ENCODE data around the gene TMPRSS13.

TMPRSS13 gene

GRCh38 chr11:117921456-117921855 is 7.7 kb downstream of the TMPRSS13 start:
- no peak for TF ChIP-seq FOXP2 (optimal IDR thresholded peaks at IDR 0.05; ENCODE audit: borderline replicate concordance, extremely low read depth, extremely low read length, insufficient read depth)
- TF ChIP-seq REST (IDR thresholded peaks at IDR 0.05; ENCODE audit: insufficient read depth in 1 of 2, low read depth in 2 of 2, low read length in 2 of 2), result no peak
- TF ChIP-seq SIN3A (IDR thresholded peaks at IDR 0.05; ENCODE audit: borderline replicate concordance, insufficient read depth, low read length), result no peak
- TF ChIP-seq TAF1 (IDR thresholded peaks at IDR 0.05; ENCODE audit: borderline replicate concordance, insufficient read depth, low read length), result no peak
- no peak for TF ChIP-seq POLR2AphosphoS5 (IDR thresholded peaks at IDR 0.05; ENCODE audit: low read depth, low read length)

DNA sequence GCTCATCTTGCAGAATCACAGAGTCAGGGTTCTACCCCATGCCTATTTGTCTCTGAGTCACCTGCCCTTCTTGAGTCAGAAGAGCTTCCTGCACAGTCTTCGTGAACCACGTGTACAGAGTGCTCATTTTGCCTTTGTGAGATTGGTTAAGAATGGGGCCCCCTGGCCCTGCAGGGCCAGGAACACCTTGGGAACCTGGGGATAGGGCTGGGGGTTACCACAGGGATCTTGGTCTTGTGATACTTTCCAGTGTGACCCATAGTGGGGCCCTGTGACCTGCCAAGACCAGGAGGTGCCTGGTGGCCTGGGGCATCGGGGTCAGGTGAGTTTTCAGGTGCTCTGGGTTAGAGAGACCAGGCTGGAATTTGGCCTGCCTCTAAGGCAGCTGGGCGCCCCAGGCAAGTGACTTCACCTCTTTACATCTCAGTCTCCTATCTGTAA is 9.4 kb downstream of the TMPRSS13 start:
- no peak for TF ChIP-seq FOXP2 (optimal IDR thresholded peaks at IDR 0.05; ENCODE audit: borderline replicate concordance, extremely low read depth, extremely low read length, insufficient read depth)
- TF ChIP-seq SIN3A (IDR thresholded peaks at IDR 0.05; ENCODE audit: borderline replicate concordance, insufficient read depth, low read length), result no peak
- no peak for TF ChIP-seq REST (IDR thresholded peaks at IDR 0.05; ENCODE audit: insufficient read depth in 1 of 2, low read depth in 2 of 2, low read length in 2 of 2)

DNA sequence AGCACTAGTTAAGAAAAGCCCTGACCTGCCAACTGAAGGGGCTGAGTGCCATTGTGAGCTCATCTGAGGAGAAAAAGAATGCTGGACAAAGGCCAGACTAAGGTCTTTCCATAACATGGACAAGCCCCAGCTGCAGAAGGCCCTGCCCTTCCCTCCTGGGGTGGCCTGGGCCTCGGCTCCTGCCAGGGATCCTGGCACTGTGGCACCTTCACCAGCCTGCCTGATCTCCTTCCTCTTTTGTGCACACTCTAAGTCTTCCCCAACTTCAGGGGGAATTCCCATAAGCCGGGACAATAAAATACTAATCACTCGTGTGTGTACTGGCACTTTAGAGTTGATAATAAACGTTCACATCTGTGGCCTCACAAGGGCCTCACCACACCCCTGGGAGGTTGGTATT is 9.9 kb downstream of the TMPRSS13 start:
- TF ChIP-seq FOXP2 (optimal IDR thresholded peaks at IDR 0.05; ENCODE audit: borderline replicate concordance, extremely low read depth, extremely low read length, insufficient read depth) (no peak), SIN3A (IDR thresholded peaks at IDR 0.05; ENCODE audit: borderline replicate concordance, insufficient read depth, low read length) (no peak), TAF1 (IDR thresholded peaks at IDR 0.05; ENCODE audit: borderline replicate concordance, insufficient read depth, low read length) (no peak), POLR2AphosphoS5 (IDR thresholded peaks at IDR 0.05; ENCODE audit: low read depth, low read length) (no peak), REST (IDR thresholded peaks at IDR 0.05; ENCODE audit: insufficient read depth in 1 of 2, low read depth in 2 of 2, low read length in 2 of 2) (no peak)

DNA sequence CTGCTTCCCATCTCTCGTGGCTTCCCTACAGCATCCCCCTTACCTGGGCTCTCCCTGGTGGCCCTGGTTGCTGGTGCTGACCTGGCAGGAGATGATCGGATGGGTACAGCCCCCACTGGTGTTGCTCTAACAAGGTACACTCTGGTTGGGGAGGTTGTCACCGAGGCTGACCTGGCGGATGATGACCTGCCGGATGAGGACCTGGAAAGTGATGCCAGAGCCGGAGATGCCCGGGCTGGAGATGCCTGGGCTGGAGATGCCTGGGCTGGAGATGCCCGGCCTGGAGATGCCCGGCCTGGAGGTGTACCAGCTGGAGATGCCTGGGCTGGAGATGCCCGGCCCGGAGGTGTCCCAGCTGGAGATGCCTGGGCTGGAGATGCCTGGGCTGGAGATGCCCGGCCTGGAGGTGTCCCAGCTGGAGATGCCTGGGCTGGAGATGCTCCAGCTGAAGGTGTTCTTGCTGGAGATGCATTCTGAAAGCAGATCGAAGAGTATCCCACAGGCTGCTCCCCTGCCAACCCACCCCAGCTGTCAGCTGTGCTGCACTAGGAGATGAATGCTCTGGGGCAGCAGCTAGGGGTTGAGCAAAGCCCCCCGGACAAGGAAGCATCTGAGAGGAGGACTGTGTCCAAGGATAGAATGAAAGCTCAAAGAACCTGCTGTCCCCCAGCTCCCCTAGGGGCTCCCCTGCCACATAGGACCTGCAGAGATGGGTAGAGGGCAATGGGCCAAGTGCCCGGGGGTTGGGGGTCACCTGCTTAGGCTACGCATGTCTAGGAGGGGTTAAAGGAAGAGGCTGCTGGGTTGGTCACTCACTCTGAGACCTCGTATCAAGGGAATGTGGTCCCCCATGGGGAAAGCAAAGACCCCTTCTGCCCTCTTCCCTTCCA is 10.6 kb downstream of the TMPRSS13 start:
- TF ChIP-seq TAF1 (IDR thresholded peaks at IDR 0.05; ENCODE audit: borderline replicate concordance, insufficient read depth, low read length) (no peak), REST (IDR thresholded peaks at IDR 0.05; ENCODE audit: insufficient read depth in 1 of 2, low read depth in 2 of 2, low read length in 2 of 2) (no peak), FOXP2 (optimal IDR thresholded peaks at IDR 0.05; ENCODE audit: borderline replicate concordance, extremely low read depth, extremely low read length, insufficient read depth) (no peak), SIN3A (IDR thresholded peaks at IDR 0.05; ENCODE audit: borderline replicate concordance, insufficient read depth, low read length) (no peak), POLR2AphosphoS5 (IDR thresholded peaks at IDR 0.05; ENCODE audit: low read depth, low read length) (no peak)

Measured in PFSK-1 (cell line).